ENCODE measurements around the gene EIF4A3.

EIF4A3 gene

GRCh38 chr17:80084773-80085172 is 62.2 kb downstream of the EIF4A3 start:
- no peak for TF ChIP-seq ZNF274 (IDR thresholded peaks at IDR 0.05; ENCODE audit: low read depth, low read length)
- no peak overlapping the region for H3K4me3 ChIP-seq (ENCODE audit: low read length)
